HCEC 1CT (cell line): ENCODE results near the gene PRKAR2A.

Source experiments
- DNase-seq: peaks from one replicate; pipeline ENCODE4 v3.0.0-alpha.2; 2017

PRKAR2A gene

GRCh38 chr3:48847504-48848423, at the start of gene PRKAR2A:
PRKAR2A (minus strand) TSS chr3:48847874; CDS start chr3:48847596, 278 bp downstream.
- DNase-seq = peak; percentile 83

GRCh38 chr3:48896936-48897335, 49.3 kb upstream of the PRKAR2A start:
- no peak for DNase-seq

- no peak for DNase-seq
Measured at GRCh38 chr3:48894516-48894915, 46.8 kb upstream of the PRKAR2A start.

- no peak for DNase-seq
Measured at GRCh38 chr3:48891606-48892005, 43.9 kb upstream of the PRKAR2A start.

- no peak for DNase-seq
Measured at GRCh38 chr3:48885753-48886152, 38.1 kb upstream of the PRKAR2A start.

GRCh38 chr3:48881652-48882114, 34.0 kb upstream of the PRKAR2A start:
- DNase-seq = no peak

GRCh38 chr3:48881006-48881405, 33.3 kb upstream of the PRKAR2A start:
- DNase-seq = no peak

GRCh38 chr3:48879994-48880377, 32.3 kb upstream of the PRKAR2A start:
- DNase-seq = no peak

- DNase-seq = no peak
Measured at GRCh38 chr3:48879307-48879993, 31.8 kb upstream of the PRKAR2A start.

- DNase-seq = no peak
Measured at GRCh38 chr3:48877671-48878070, 30.0 kb upstream of the PRKAR2A start.

- no peak for DNase-seq
Measured at GRCh38 chr3:48863122-48863521, 15.4 kb upstream of the PRKAR2A start.

GRCh38 chr3:48859206-48859605, 11.5 kb upstream of the PRKAR2A start:
- no peak for DNase-seq

- no peak for DNase-seq
Measured at GRCh38 chr3:48858709-48859108, 11.0 kb upstream of the PRKAR2A start.

- DNase-seq = no peak
Measured at GRCh38 chr3:48857641-48858040, 10.0 kb upstream of the PRKAR2A start.

- no peak for DNase-seq
Measured at GRCh38 chr3:48856469-48856868, 8.8 kb upstream of the PRKAR2A start.

GRCh38 chr3:48855681-48856447, 8.2 kb upstream of the PRKAR2A start:
- DNase-seq = no peak

- no peak for DNase-seq
Measured at GRCh38 chr3:48852151-48852550, 4.5 kb upstream of the PRKAR2A start.

- peak; percentile 10 for DNase-seq
Measured at GRCh38 chr3:48851407-48851806, 3.7 kb upstream of the PRKAR2A start.

- no peak for DNase-seq
Measured at GRCh38 chr3:48848816-48849515, 1.3 kb upstream of the PRKAR2A start.

- peak; percentile 75 for DNase-seq
Measured at GRCh38 chr3:48847053-48847503, 596 bp downstream of the PRKAR2A start.

- DNase-seq = no peak
Measured at GRCh38 chr3:48845170-48845569, 2.5 kb downstream of the PRKAR2A start.

GRCh38 chr3:48837163-48837562, 10.5 kb downstream of the PRKAR2A start:
- no peak for DNase-seq
